ENCODE measurements around the gene CD300A.

Gene CD300A

GRCh38 chr17:74455025-74455545 is 11.3 kb upstream of the CD300A start:
- H3K36me3 ChIP-seq = no peaks in the 10 kb centered on the region
- no peak for DNase-seq
- H3K4me1 ChIP-seq = peaks cover 35% of the 10 kb centered on the region
- H3K27me3 ChIP-seq = no peaks in the 10 kb centered on the region
- H3K4me3 ChIP-seq (ENCODE audit: low read depth, low read length) = no peak overlapping the region
- H3K9me3 ChIP-seq = no peaks in the 10 kb centered on the region
- TF ChIP-seq CTCF (IDR thresholded peaks at IDR 0.05; ENCODE audit: low read depth, low read length) = no peak

GRCh38 chr17:74455821-74456220 is 10.6 kb upstream of the CD300A start:
- TF ChIP-seq CTCF (IDR thresholded peaks at IDR 0.05; ENCODE audit: low read depth, low read length) = no peak
- peaks cover 35% of the 10 kb centered on the region for H3K4me1 ChIP-seq
- no peaks in the 10 kb centered on the region for H3K27me3 ChIP-seq
- no peak overlapping the region for H3K4me3 ChIP-seq (ENCODE audit: low read depth, low read length)
- H3K36me3 ChIP-seq = no peaks in the 10 kb centered on the region
- DNase-seq = no peak
- H3K9me3 ChIP-seq = no peaks in the 10 kb centered on the region

GRCh38 chr17:74457146-74457819 is 9.2 kb upstream of the CD300A start:
- H3K27me3 ChIP-seq = no peaks in the 10 kb centered on the region
- TF ChIP-seq CTCF (IDR thresholded peaks at IDR 0.05; ENCODE audit: low read depth, low read length) = peak; percentile 95
- no peaks in the 10 kb centered on the region for H3K9me3 ChIP-seq
- no peaks in the 10 kb centered on the region for H3K36me3 ChIP-seq
- peaks cover 30% of the 10 kb centered on the region for H3K4me1 ChIP-seq
- H3K4me3 ChIP-seq (ENCODE audit: low read depth, low read length) = no peak overlapping the region
- peak; percentile 82 for DNase-seq

- H3K27me3 ChIP-seq = no peaks in the 10 kb centered on the region
- H3K4me3 ChIP-seq (ENCODE audit: low read depth, low read length) = no peak overlapping the region
- DNase-seq = no peak
- H3K4me1 ChIP-seq = peaks cover 27% of the 10 kb centered on the region
- no peaks in the 10 kb centered on the region for H3K36me3 ChIP-seq
- TF ChIP-seq CTCF (IDR thresholded peaks at IDR 0.05; ENCODE audit: low read depth, low read length) = no peak
- no peaks in the 10 kb centered on the region for H3K9me3 ChIP-seq
Measured at GRCh38 chr17:74457820-74458166, 8.6 kb upstream of the CD300A start.

GRCh38 chr17:74458835-74459234 is 7.6 kb upstream of the CD300A start:
- Histone ChIP-seq H3K27me3 (no peaks in the 10 kb centered on the region), H3K36me3 (no peaks in the 10 kb centered on the region), H3K4me1 (peaks cover 19% of the 10 kb centered on the region), H3K9me3 (no peaks in the 10 kb centered on the region), H3K4me3 (ENCODE audit: low read depth, low read length) (no peak overlapping the region)
- no peak for DNase-seq
- no peak for TF ChIP-seq CTCF (IDR thresholded peaks at IDR 0.05; ENCODE audit: low read depth, low read length)

GRCh38 chr17:74459622-74460021 is 6.8 kb upstream of the CD300A start:
- no peak overlapping the region for H3K4me3 ChIP-seq (ENCODE audit: low read depth, low read length)
- H3K9me3 ChIP-seq = no peaks in the 10 kb centered on the region
- TF ChIP-seq CTCF (IDR thresholded peaks at IDR 0.05; ENCODE audit: low read depth, low read length) = no peak
- no peaks in the 10 kb centered on the region for H3K36me3 ChIP-seq
- peaks cover 16% of the 10 kb centered on the region for H3K4me1 ChIP-seq
- DNase-seq = no peak
- no peaks in the 10 kb centered on the region for H3K27me3 ChIP-seq
